Lower leg skin (tissue), 4 donors: Measurements from ENCODE around the gene FDXR. TPM values are rescaled to one million over a fixed set of nuclear protein-coding genes. Genes with fewer than 3 reads are reported as not detected.

Source experiments
- DNase-seq, 2 donors: peaks; one replicate each; pipeline ENCODE4 v3.0.0-alpha.2; 2019; ENCODE audit warnings: low spot score in 2 of 2
- H3K4me3 ChIP-seq: fragments of 200-600 bp; sonication (generic); 2 replicates; pipeline ENCODE4 v1.5.1; 2017; ENCODE audit warnings: mild to moderate bottlenecking, low read depth; ENCODE audit not compliant: poor library complexity, severe bottlenecking
- CTCF ChIP-seq, 3 donors: fragments of 450-650 bp; IDR thresholded peaks; one replicate each; pipeline ENCODE4 v1.5.1; 2016; ENCODE audit warnings: antibody characterized with exemption in 3 of 3, mild to moderate bottlenecking in 3 of 3, moderate library complexity in 2 of 3
- POLR2A ChIP-seq, 2 donors: fragments of 450-650 bp; IDR thresholded peaks; one replicate each; pipeline ENCODE4 v1.6.1; 2016 to 2017; ENCODE audit warnings: antibody characterized with exemption in 2 of 2, mild to moderate bottlenecking in 1 of 2, moderate library complexity in 1 of 2
- WGBS, 2 donors: methylation state at CpG; one replicate each; pipeline ENCODE4 v1.1.5; 2018; 5-methylcytosine and 5-hydroxymethylcytosine counted together
- intact Hi-C: fragments of 100-400 bp; cut with DNase I; formaldehyde crosslinking; loops from one replicate; pipeline ENCODE4 v1.15.0; 2023; ENCODE audit warnings: low total_unique reads
- total RNA-seq, 4 donors: library from RNA; depleted of rRNA; stranded (reverse); fragments of >200 nt; gene quantifications; one replicate each; pipeline ENCODE4 v1.1.0, GENCODE V29; 2016

Gene FDXR
- total RNA-seq, 4 donors from 2014 or later: 21.9 to 28.0 (median 24.6) TPM

DNA sequence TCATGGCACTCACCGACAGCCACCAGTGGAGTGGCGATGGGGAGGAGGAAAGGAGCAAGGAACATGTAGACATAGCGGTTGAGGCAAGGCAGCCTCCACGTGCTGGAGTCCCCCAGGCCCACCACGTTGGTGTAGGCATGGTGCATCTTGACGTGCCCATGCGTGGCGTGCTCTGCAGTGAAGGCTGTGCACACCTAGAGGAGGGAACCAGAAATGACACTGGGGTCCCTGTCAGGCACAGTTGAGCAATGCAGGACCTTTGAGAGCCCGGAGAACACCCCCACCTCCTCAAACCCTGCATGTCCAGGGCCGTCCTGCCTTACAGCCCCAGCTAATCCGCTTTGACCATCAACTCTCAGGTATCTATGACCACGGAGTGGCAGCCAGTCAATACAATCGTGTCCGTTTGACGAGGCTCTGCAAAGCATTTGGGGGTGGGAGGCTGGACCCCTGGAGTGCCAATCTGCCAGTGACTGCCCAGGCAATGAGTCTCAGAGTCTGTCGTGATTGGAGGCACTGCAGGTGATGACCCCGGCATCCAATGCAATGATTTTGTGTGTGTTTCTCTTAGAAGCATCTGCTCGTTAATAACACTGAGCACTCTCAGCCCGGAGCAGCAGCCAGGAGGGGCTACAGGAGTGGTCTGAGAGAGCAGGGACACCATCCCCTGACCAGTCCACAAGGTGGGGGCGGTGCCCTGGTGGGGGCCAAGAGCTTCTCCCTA, 9.9 kb upstream of the FDXR start:
- intact Hi-C loops: no loop called here
- 70 to 75% methylated on average over 17 to 20 of the region's 20 CpGs for WGBS, 2 donors
- no peak overlapping the region for H3K4me3 ChIP-seq
- TF ChIP-seq CTCF (IDR thresholded peaks at IDR 0.05) (no peak), POLR2A (IDR thresholded peaks at IDR 0.05) (no peak)
- no peak for DNase-seq

DNA sequence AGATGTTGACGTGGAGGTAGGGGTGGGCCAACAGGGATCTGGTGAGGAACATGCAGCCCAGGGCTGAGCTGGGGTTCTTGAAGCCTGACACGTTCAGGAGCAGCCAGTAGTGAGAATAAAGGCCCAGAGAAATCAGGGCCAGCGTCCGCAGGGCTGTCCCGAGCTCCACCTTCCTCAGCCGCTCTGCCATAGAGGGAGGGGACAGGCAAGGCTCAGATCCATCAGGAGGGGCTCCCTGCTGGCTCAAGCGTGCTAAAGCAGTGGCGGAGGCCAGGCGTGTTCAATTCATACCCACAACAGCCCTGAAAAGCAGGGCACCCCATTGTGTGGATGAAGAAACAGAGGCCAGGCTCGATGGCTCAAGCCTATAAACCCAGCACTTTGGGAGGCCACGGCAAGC, 8.3 kb upstream of the FDXR start:
- no peak overlapping the region for H3K4me3 ChIP-seq
- no peak for DNase-seq
- 72 to 74% methylated on average over 11 of the region's 11 CpGs for WGBS, 2 donors
- TF ChIP-seq CTCF (IDR thresholded peaks at IDR 0.05) (no peak), POLR2A (IDR thresholded peaks at IDR 0.05) (no peak)
- intact Hi-C loops: no loop called here

- 86 to 90% methylated on average over 9 to 14 of the region's 16 CpGs for WGBS, 2 donors
- intact Hi-C loops: no loop called here
- no peak for DNase-seq
- no peak for TF ChIP-seq CTCF (IDR thresholded peaks at IDR 0.05)
- TF ChIP-seq POLR2A (IDR thresholded peaks at IDR 0.05): no peak
- H3K4me3 ChIP-seq: no peak overlapping the region
Measured at GRCh38 chr17:74879308-74879707, 6.5 kb upstream of the FDXR start.

DNA sequence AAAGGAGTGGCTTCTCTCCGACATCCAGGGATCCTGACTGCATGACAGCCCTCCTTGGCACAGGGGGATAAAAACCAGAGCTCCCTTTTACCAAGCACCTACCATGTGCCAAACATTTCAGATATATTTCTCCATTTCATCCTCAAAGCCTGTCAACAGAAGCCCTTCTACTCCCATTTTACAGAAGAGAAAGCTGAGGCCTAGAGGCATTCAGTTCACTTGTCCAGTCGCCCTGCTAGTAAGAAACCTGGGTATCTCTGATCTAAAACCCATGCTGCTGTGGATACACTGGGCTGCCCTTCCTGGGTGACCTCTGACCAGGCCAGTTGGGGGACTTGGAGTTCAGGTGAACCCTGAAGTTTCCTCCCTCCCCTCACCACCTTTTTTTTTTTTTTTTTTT, 5.9 kb upstream of the FDXR start:
- TF ChIP-seq POLR2A (IDR thresholded peaks at IDR 0.05) (no peak), CTCF (IDR thresholded peaks at IDR 0.05) (no peak)
- H3K4me3 ChIP-seq: no peak overlapping the region
- DNase-seq: no peak
- intact Hi-C loops: no loop called here
- 59 to 63% methylated on average over 2 of the region's 2 CpGs for WGBS, 2 donors

GRCh38 chr17:74877592-74878548, 5.1 kb upstream of the FDXR start:
- no peak for DNase-seq
- no peak for TF ChIP-seq CTCF (IDR thresholded peaks at IDR 0.05)
- no peak for TF ChIP-seq POLR2A (IDR thresholded peaks at IDR 0.05)
- WGBS, 2 donors: 36 to 39% methylated on average over 19 of the region's 19 CpGs
- intact Hi-C loops: no loop called here
- H3K4me3 ChIP-seq: no peak overlapping the region
